Activated gamma-delta T cell treated with Interleukin-2 at 50 U/mL for 16 hours (primary cell): Measurements from ENCODE around the gene DCAKD.
A peak's percentile ranks its signal among the peaks of the same experiment; 100 is the strongest.
"Not testable (repeated sequence)": the region's sequence is repeated elsewhere in the genome, so short reads cannot be mapped to it uniquely, and the experiment has no call there.

Source experiments
- DNase-seq: peaks from one replicate; pipeline ENCODE4 v3.0.0-alpha.2; 2020

Gene DCAKD

GRCh38 chr17:45063198-45063597 lies 11.8 kb upstream of the DCAKD start:
- no peak for DNase-seq

- DNase-seq = no peak
These were observed 10.3 kb upstream of the DCAKD start for GRCh38 chr17:45061606-45062205.

DNA sequence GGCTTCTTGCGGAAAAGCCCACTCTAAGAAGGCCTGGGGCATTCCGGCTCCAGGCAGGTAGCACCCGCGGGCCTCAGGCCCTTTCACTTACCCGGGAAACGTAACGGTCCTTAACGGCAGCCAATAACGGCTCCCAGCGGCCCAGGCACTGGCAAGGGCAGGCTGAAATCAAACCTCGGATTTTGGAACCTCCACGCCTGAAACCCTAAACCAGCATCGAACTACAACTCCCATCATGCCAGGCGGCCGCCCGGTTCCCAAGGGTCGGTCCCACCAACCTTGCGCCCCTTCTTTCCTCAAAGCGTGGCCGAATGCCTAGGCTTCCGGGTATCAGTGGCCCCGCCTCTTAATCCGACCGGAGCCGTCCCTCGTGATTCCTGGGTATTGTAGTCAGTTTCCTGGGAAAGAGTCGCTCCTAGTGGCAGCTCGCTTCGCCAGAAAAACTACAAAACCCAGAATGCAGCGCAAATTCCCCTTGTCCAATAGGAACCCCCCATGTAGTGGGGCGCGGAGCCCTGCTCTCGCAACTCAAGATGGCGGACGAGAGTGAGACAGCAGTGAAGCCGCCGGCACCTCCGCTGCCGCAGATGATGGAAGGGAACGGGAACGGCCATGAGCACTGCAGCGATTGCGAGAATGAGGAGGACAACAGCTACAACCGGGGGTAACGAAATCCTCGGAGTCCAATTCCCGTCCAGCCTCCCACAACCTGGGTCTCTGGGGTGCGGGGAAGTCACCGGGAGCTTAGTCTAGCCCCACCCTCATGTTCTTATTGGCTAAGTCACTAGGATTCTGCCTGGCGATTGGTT lies 9.6 kb upstream of the DCAKD start, which contains the start of gene NMT1:
TSS of gene NMT1 (plus strand) at position 521 of the 809 bp plus-strand sequence. CDS start at position 534, 13 bp downstream.
- DNase-seq = peak; percentile 93

- DNase-seq = no peak
These were observed 9.0 kb upstream of the DCAKD start for GRCh38 chr17:45060382-45060796.

GRCh38 chr17:45052052-45052772 lies 780 bp upstream of the DCAKD start:
- peak; percentile 33 for DNase-seq

GRCh38 chr17:45051720-45052051 lies 254 bp upstream of the DCAKD start:
- not testable (repeated sequence) for DNase-seq

DNA sequence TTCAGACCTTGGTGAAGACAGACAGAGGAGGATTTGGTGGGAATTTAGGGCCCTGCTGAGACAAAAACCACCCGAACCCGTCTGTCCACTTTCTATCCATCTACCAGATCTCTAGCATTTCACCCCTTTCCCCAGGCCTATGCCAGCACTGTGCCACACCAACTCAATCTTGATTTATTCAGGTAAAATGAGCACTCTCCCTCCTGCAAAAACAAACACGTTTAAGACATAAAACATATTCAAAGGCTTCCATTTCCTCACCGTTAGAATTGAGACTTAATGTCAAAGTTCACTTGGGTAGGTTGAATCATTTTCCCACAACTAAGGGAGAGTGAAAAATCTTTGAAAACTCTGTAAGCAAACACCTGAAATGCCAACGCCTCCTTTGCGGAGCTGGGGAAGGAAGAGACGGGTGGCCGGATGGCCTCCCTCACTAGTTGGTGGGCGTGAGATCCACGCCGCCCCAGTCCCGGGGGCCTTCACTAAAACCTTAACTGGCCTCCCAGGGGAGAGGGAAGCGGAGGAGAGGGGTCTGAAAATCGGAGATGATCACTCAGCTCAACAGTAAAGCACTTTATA lies 862 bp downstream of the DCAKD start:
- DNase-seq = peak; percentile 28

GRCh38 chr17:45048795-45049563 lies 2.5 kb downstream of the DCAKD start:
- no peak for DNase-seq

GRCh38 chr17:45046537-45047125 lies 4.8 kb downstream of the DCAKD start:
- no peak for DNase-seq

- no peak for DNase-seq
These were observed 7.5 kb downstream of the DCAKD start for GRCh38 chr17:45043813-45044540.

- no peak for DNase-seq
These were observed 8.9 kb downstream of the DCAKD start for GRCh38 chr17:45042346-45043120.

- no peak for DNase-seq
These were observed 11.0 kb downstream of the DCAKD start for GRCh38 chr17:45040459-45040858.

DNA sequence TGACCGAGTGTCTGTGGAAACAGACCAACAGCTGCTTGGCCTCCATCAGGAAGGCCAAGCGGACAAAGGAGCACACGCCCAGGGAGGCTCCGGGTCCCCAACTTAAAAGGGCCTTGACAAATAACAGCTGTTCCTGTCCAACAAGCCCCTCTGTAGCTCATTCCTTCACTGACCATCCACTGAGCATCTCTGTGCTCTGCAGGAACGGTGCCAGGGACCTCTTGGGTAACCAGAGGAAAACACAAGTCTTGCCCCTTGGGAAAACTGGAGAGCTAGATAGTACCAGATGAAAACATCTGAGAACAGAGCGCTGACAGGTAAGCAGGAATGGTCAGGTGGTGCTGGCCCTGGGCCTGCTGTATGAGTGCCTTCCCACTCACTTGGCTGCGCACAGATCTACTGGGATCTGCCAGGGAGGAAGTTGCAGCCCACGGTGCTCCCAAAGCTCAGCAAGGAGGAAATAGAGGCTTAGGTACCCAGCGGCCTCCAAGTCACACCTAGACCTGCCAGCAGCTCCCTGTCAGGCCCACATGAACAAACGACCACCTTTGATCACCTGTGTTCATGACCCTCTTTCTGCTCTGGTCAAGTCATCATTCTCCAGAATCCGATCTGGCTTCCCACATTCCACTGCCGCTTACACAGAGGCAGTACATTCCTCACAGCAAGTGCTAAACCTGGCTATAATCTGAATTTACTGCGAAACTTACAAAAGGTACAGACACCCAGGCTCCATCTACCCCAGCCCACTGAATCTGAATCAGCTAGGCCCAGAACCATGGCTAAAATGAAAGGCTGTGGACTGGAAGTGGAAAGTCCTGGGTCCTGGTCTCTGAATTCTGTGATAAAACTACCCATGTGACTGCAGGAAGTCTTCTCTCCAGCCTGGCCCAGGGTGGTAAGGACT lies 12.5 kb downstream of the DCAKD start:
- DNase-seq = no peak

GRCh38 chr17:45036691-45037090 lies 14.7 kb downstream of the DCAKD start:
- no peak for DNase-seq

DNA sequence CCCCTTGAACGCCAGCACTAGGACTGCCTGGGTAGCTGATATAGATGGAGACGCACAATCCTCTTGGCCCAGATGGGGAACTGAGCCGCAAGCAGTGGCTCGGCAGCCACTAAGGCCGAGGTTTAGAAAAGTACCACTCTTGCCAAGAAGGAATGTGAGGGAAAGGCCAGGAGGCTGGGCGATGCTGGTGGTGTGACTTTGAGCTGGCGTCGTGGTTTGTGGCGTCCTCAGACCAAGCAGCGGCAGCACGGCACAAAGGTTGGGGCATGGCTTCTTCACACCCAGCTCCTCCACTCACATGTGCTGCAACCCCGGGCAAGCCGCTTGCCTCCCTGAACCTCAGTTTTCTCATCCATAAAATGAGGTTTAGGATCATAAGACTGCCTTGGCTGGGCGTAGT lies 15.6 kb downstream of the DCAKD start:
- no peak for DNase-seq

GRCh38 chr17:45034599-45034998 lies 16.8 kb downstream of the DCAKD start:
- DNase-seq = no peak

GRCh38 chr17:45032174-45032541 lies 19.3 kb downstream of the DCAKD start:
- DNase-seq = no peak

DNA sequence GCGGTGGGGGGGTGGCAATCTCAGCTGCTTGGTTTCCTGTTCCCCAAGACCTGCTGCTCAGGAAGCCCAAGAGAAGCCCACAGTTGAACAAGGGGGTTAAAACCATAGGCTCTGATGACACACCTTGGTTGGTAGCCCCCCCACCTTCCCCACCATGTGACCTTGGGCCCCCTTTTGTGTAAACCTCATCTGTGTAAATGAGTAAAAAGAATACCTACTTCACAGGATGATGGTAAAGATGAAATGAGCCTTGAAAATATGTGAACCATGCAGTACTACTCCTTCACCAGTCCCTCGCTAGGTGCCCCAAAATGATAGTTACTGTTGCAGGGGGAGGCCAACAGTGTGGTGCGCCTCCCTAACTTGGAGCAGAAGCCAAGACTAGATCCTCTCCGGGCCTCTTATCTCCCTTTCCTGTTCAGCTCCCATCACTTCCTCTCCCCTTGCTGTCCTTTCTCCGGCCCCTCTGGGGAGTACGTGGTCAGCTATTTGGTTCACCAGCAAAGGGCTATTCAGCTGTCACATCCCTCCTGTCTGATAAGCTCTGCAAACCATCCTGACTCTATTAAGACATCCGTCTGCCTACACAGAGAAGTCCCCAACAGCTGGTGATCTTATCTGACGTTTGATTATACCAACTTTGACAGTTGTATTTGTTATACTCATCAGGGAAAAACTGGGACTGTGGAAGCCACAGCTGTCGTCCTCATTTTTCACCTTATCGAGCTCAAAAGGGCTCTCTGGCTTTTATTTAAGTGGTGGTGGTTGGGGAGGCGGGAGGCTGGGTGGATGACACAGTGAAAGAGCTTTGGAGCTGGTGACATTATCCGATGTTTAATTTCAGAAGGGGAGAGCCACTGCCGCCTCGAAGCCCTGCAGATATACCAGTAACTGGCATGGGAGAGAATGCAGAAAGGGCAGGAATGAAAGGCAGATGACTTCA lies 19.9 kb downstream of the DCAKD start:
- no peak for DNase-seq

GRCh38 chr17:45030733-45031132 lies 20.7 kb downstream of the DCAKD start:
- DNase-seq = no peak
